GM23338 (cell line): ENCODE data around the gene PABPN1. TPM values are rescaled to one million over a fixed set of nuclear protein-coding genes. Genes with fewer than 3 reads are reported as not detected.

Experiments
- ATAC-seq: fragments of 200-7000 bp; cut with Tn5 transposase; 3 replicates; pipeline ENCODE4 v1.9.1; 2020
- DNase-seq: peaks from one replicate; pipeline ENCODE4 v3.0.0-alpha.2; 2015; ENCODE audit warnings: low spot score
- H2AFZ ChIP-seq: fragments of 200-600 bp; sonication (generic); 2 replicates; pipeline ENCODE4 v1.8.0; 2016; ENCODE audit warnings: antibody characterized with exemption, mild to moderate bottlenecking, moderate library complexity
- H3F3A ChIP-seq: fragments of 200-600 bp; sonication (generic); replicated peaks from 2 replicates; pipeline ENCODE4 v1.8.0; 2017; ENCODE audit warnings: antibody characterized with exemption, mixed run types, low read depth
- H3K27ac ChIP-seq: fragments of 200-600 bp; sonication (generic); 2 replicates; pipeline ENCODE4 v1.6.1; 2016; ENCODE audit warnings: low read depth
- H3K27me3 ChIP-seq: fragments of 200-600 bp; sonication (generic); 2 replicates; pipeline ENCODE4 v1.8.0; 2016; ENCODE audit warnings: mild to moderate bottlenecking, mixed run types, moderate library complexity; ENCODE audit not compliant: insufficient read depth
- H3K36me3 ChIP-seq: fragments of 200-600 bp; sonication (generic); 2 replicates; pipeline ENCODE4 v1.8.0; 2016; ENCODE audit warnings: mild to moderate bottlenecking; ENCODE audit not compliant: insufficient read depth
- H3K4me1 ChIP-seq: fragments of 200-600 bp; sonication (generic); 2 replicates; pipeline ENCODE4 v1.8.0; 2016; ENCODE audit warnings: mild to moderate bottlenecking, moderate library complexity; ENCODE audit not compliant: insufficient read depth
- H3K4me2 ChIP-seq: fragments of 200-600 bp; sonication (generic); 2 replicates; pipeline ENCODE4 v1.7.1; 2017; ENCODE audit warnings: mixed run types
- H3K4me3 ChIP-seq: fragments of 200-600 bp; sonication (generic); 2 replicates; pipeline ENCODE4 v1.6.1; 2016; ENCODE audit warnings: mixed run types
- H3K79me2 ChIP-seq: fragments of 200-600 bp; sonication (generic); replicated peaks from 2 replicates; pipeline ENCODE4 v1.8.0; 2017; ENCODE audit warnings: mild to moderate bottlenecking; ENCODE audit not compliant: insufficient read depth
- H3K9me2 ChIP-seq: fragments of 200-600 bp; sonication (generic); 2 replicates; pipeline ENCODE4 v1.8.0; 2017; ENCODE audit not compliant: insufficient read depth
- H4K20me1 ChIP-seq: fragments of 200-600 bp; sonication (generic); replicated peaks from 2 replicates; pipeline ENCODE4 v1.8.0; 2017; ENCODE audit warnings: mild to moderate bottlenecking; ENCODE audit not compliant: insufficient read depth
- H3K27ac Mint-ChIP-seq: 2 replicates; pipeline ENCODE4 v1.8.0; 2020; ENCODE audit warnings: inconsistent platforms, mild to moderate bottlenecking, moderate library complexity, mixed read lengths
- H3K27me3 Mint-ChIP-seq: 3 replicates; pipeline ENCODE4 v1.8.0; 2022; ENCODE audit warnings: low read depth, mild to moderate bottlenecking, moderate library complexity, mixed read lengths, inconsistent platforms; ENCODE audit not compliant: insufficient read depth, poor library complexity
- H3K36me3 Mint-ChIP-seq: 3 replicates; pipeline ENCODE4 v1.8.0; 2021; ENCODE audit warnings: low read depth, mild to moderate bottlenecking, inconsistent platforms, moderate library complexity, mixed read lengths
- H3K4me1 Mint-ChIP-seq: 3 replicates; pipeline ENCODE4 v1.8.0; 2020; ENCODE audit warnings: mild to moderate bottlenecking, inconsistent platforms, mixed read lengths
- H3K4me3 Mint-ChIP-seq: 3 replicates; pipeline ENCODE4 v1.8.0; 2021; ENCODE audit warnings: moderate library complexity, mild to moderate bottlenecking, inconsistent platforms, mixed read lengths
- H3K9me3 Mint-ChIP-seq: 3 replicates; pipeline ENCODE4 v1.8.0; 2020; ENCODE audit warnings: moderate library complexity, mild to moderate bottlenecking, inconsistent platforms, mixed read lengths
- CREB1 ChIP-seq: fragments of 250-450 bp; sonication (Bioruptor Pico); IDR thresholded peaks from 2 replicates; pipeline ENCODE4 v1.5.0; 2020; ENCODE audit warnings: low read depth, mild to moderate bottlenecking, moderate library complexity
- EZH2 ChIP-seq: fragments of 200-600 bp; sonication (generic); IDR thresholded peaks from one replicate; pipeline ENCODE4 v1.8.0; 2017; ENCODE audit warnings: antibody characterized with exemption, mild to moderate bottlenecking, low read depth; ENCODE audit not compliant: unreplicated experiment
- ZNF331 ChIP-seq: fragments of 250-450 bp; sonication (Bioruptor Pico); IDR thresholded peaks from 2 replicates; pipeline ENCODE4 v1.5.0; 2020; ENCODE audit warnings: low read depth, mild to moderate bottlenecking, moderate library complexity
- polyA plus RNA-seq: library from polyadenylated mRNA; unstranded; fragments of >200 nt; fragmentation: Nextera tagmentation; extraction: Ambion mirVana; gene quantifications from 2 replicates; pipeline ENCODE4 v1.2.1, GENCODE V29; 2016
- total RNA-seq: library from RNA; depleted of rRNA; stranded (reverse); fragments of >200 nt; shearing (Covaris generic); gene quantifications from 2 replicates; pipeline ENCODE4 v1.2.3, GENCODE V29; 2014
- TF ChIP-seq, protein P1 (sequence below), 2 experiments: fragments of 200-600 bp in 1 of 2; sonication (generic) in 1 of 2; conservative IDR thresholded peaks; 2 replicates each; pipeline versions ENCODE4 v1.5.1 to v1.6.1; 2016 to 2017; ENCODE audit warnings: antibody characterized with exemption in 2 of 2, low read depth in 2 of 2, mild to moderate bottlenecking in 2 of 2, moderate library complexity in 1 of 2
- TF ChIP-seq, protein P2 (sequence below): IDR thresholded peaks from 2 replicates; pipeline ENCODE4 v1.6.1; 2016; ENCODE audit warnings: antibody characterized with exemption
- TF ChIP-seq, protein P3 (sequence below): fragments of 250-450 bp; sonication (Bioruptor Pico); IDR thresholded peaks from 2 replicates; pipeline ENCODE4 v1.5.0; 2020; ENCODE audit warnings: mild to moderate bottlenecking, moderate library complexity

Gene PABPN1
- total and polyA plus RNA-seq, 2 experiments from 2014 or later, result 116 to 342 TPM

DNA sequence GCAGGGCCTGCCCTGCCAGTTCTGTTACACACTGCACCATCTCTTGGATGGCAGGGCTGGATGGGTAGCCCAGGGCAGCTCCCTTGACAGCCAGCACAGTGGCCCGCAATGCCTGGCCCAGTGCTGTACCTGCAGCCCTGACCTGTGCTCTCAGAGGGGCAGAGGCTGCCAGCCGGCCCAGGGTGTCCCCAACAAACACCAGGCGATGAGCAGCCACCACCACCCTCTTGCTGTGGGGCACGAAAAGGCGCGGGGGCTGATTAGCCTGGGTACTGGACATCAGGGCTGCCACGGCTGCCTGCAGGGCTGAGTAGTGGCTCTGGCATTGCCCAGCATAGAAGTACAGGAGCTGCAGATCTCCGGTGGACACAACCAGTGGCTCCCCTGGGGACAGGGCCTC, 36.0 kb downstream of the PABPN1 start:
- Histone ChIP-seq H3K36me3 (no peaks in the 10 kb centered on the region), H3K27ac (no peak overlapping the region), H3K4me3 (no peak overlapping the region), H3K4me2 (no peak overlapping the region), H3F3A (no peaks in the 10 kb centered on the region), H3K9me2 (no peaks in the 10 kb centered on the region), H3K79me2 (no peaks in the 10 kb centered on the region), H3K27me3 (peaks cover 22% of the 10 kb centered on the region), H2AFZ (no peak overlapping the region), H3K4me1 (no peaks in the 10 kb centered on the region), H4K20me1 (no peaks in the 10 kb centered on the region; the same call in 1 of the 2 replicates)
- Mint-ChIP-seq H3K4me1 (peaks cover 21% of the 10 kb centered on the region), H3K27ac (no peak overlapping the region), H3K36me3 (peaks cover 28% of the 10 kb centered on the region), H3K9me3 (no peaks in the 10 kb centered on the region; the same call in 2 of the 3 replicates), H3K4me3 (no peak overlapping the region; the same call in 2 of the 3 replicates), H3K27me3 (peaks cover 16% of the 10 kb centered on the region)
- ATAC-seq (no peak), DNase-seq (no peak)
- TF ChIP-seq ZNF331 (CRISPR knock-in tag), result no peak
- TF ChIP-seq CREB1 (CRISPR knock-in tag), result no peak
- no peak for TF ChIP-seq EZH2
- TF ChIP-seq, protein P1, sequence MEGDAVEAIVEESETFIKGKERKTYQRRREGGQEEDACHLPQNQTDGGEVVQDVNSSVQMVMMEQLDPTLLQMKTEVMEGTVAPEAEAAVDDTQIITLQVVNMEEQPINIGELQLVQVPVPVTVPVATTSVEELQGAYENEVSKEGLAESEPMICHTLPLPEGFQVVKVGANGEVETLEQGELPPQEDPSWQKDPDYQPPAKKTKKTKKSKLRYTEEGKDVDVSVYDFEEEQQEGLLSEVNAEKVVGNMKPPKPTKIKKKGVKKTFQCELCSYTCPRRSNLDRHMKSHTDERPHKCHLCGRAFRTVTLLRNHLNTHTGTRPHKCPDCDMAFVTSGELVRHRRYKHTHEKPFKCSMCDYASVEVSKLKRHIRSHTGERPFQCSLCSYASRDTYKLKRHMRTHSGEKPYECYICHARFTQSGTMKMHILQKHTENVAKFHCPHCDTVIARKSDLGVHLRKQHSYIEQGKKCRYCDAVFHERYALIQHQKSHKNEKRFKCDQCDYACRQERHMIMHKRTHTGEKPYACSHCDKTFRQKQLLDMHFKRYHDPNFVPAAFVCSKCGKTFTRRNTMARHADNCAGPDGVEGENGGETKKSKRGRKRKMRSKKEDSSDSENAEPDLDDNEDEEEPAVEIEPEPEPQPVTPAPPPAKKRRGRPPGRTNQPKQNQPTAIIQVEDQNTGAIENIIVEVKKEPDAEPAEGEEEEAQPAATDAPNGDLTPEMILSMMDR (conservative IDR thresholded peaks at IDR 0.05; ENCODE audit: low read depth in 2 of 2), result no peak

DNA sequence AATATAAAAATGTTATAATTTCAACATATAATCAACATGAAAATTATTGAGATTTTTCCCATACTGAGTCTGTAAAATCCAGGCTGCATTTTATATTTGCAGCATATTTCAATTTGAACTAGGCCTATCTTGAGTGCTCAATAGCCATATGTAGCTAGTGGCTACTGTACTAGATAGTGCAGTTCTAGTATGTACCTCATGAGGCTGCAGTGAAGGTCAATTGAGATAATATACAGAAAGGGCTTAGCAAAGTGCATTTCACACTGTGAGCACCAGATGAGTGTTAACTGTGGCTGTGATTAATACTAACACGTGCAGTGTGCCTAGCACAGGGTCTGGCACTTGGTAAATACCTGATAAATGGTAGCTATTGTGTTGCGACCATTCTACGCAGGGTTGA, 36.8 kb downstream of the PABPN1 start:
- Mint-ChIP-seq H3K4me1 (peaks cover 26% of the 10 kb centered on the region), H3K36me3 (peaks cover 32% of the 10 kb centered on the region)

More for the DNA sequence above, 36.8 kb downstream of the PABPN1 start:
- Mint-ChIP-seq H3K4me3 (no peak overlapping the region), H3K9me3 (no peaks in the 10 kb centered on the region; the same call in 2 of the 3 replicates), H3K27ac (no peak overlapping the region), H3K27me3 (peaks cover 14% of the 10 kb centered on the region)
- H3F3A ChIP-seq, result no peaks in the 10 kb centered on the region
- ATAC-seq (no peak), DNase-seq (no peak)
- no peaks in the 10 kb centered on the region for H3K36me3 ChIP-seq
- H3K4me2 ChIP-seq, result no peak overlapping the region
- H2AFZ ChIP-seq, result no peak overlapping the region
- no peaks in the 10 kb centered on the region for H3K9me2 ChIP-seq
- no peak overlapping the region for H3K4me3 ChIP-seq
- no peak overlapping the region for H3K27ac ChIP-seq
- no peaks in the 10 kb centered on the region for H3K79me2 ChIP-seq
- H4K20me1 ChIP-seq, result no peaks in the 10 kb centered on the region; the same call in 1 of the 2 replicates
- peaks cover 20% of the 10 kb centered on the region for H3K27me3 ChIP-seq
- peaks cover 7% of the 10 kb centered on the region; the same call in 1 of the 2 replicates for H3K4me1 ChIP-seq
- TF ChIP-seq, protein P2, sequence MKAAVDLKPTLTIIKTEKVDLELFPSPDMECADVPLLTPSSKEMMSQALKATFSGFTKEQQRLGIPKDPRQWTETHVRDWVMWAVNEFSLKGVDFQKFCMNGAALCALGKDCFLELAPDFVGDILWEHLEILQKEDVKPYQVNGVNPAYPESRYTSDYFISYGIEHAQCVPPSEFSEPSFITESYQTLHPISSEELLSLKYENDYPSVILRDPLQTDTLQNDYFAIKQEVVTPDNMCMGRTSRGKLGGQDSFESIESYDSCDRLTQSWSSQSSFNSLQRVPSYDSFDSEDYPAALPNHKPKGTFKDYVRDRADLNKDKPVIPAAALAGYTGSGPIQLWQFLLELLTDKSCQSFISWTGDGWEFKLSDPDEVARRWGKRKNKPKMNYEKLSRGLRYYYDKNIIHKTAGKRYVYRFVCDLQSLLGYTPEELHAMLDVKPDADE, result no peak
- TF ChIP-seq ZNF331 (CRISPR knock-in tag), result no peak
- TF ChIP-seq EZH2, result no peak
- TF ChIP-seq CREB1 (CRISPR knock-in tag), result no peak
- TF ChIP-seq, protein P3, sequence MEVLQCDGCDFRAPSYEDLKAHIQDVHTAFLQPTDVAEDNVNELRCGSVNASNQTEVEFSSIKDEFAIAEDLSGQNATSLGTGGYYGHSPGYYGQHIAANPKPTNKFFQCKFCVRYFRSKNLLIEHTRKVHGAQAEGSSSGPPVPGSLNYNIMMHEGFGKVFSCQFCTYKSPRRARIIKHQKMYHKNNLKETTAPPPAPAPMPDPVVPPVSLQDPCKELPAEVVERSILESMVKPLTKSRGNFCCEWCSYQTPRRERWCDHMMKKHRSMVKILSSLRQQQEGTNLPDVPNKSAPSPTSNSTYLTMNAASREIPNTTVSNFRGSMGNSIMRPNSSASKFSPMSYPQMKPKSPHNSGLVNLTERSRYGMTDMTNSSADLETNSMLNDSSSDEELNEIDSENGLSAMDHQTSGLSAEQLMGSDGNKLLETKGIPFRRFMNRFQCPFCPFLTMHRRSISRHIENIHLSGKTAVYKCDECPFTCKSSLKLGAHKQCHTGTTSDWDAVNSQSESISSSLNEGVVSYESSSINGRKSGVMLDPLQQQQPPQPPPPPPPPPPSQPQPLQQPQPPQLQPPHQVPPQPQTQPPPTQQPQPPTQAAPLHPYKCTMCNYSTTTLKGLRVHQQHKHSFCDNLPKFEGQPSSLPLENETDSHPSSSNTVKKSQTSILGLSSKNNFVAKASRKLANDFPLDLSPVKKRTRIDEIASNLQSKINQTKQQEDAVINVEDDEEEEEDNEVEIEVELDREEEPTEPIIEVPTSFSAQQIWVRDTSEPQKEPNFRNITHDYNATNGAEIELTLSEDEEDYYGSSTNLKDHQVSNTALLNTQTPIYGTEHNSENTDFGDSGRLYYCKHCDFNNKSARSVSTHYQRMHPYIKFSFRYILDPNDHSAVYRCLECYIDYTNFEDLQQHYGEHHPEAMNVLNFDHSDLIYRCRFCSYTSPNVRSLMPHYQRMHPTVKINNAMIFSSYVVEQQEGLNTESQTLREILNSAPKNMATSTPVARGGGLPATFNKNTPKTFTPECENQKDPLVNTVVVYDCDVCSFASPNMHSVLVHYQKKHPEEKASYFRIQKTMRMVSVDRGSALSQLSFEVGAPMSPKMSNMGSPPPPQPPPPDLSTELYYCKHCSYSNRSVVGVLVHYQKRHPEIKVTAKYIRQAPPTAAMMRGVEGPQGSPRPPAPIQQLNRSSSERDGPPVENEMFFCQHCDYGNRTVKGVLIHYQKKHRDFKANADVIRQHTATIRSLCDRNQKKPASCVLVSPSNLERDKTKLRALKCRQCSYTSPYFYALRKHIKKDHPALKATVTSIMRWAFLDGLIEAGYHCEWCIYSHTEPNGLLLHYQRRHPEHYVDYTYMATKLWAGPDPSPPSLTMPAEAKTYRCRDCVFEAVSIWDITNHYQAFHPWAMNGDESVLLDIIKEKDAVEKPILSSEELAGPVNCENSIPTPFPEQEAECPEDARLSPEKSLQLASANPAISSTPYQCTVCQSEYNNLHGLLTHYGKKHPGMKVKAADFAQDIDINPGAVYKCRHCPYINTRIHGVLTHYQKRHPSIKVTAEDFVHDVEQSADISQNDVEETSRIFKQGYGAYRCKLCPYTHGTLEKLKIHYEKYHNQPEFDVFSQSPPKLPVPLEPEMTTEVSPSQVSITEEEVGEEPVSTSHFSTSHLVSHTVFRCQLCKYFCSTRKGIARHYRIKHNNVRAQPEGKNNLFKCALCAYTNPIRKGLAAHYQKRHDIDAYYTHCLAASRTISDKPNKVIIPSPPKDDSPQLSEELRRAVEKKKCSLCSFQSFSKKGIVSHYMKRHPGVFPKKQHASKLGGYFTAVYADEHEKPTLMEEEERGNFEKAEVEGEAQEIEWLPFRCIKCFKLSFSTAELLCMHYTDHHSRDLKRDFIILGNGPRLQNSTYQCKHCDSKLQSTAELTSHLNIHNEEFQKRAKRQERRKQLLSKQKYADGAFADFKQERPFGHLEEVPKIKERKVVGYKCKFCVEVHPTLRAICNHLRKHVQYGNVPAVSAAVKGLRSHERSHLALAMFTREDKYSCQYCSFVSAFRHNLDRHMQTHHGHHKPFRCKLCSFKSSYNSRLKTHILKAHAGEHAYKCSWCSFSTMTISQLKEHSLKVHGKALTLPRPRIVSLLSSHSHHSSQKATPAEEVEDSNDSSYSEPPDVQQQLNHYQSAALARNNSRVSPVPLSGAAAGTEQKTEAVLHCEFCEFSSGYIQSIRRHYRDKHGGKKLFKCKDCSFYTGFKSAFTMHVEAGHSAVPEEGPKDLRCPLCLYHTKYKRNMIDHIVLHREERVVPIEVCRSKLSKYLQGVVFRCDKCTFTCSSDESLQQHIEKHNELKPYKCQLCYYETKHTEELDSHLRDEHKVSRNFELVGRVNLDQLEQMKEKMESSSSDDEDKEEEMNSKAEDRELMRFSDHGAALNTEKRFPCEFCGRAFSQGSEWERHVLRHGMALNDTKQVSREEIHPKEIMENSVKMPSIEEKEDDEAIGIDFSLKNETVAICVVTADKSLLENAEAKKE (CRISPR knock-in tag), result no peak
